OCI-LY1 (cell line): ENCODE measurements around the gene ZNF485.

Experiments
- H2AFZ ChIP-seq: fragments of 200-600 bp; sonication (generic), shearing (Covaris generic); 2 replicates; pipeline ENCODE4 v1.6.0; 2014; ENCODE audit warnings: antibody characterized with exemption, mild to moderate bottlenecking, low read length
- H3F3A ChIP-seq: fragments of 200-600 bp; sonication (generic), shearing (Covaris generic); 2 replicates; pipeline ENCODE4 v1.6.0; 2014; ENCODE audit warnings: mild to moderate bottlenecking, antibody characterized with exemption, low read length, moderate library complexity; ENCODE audit not compliant: insufficient read depth
- H3K27ac ChIP-seq: fragments of 200-600 bp; sonication (generic); 2 replicates; pipeline ENCODE4 v1.5.1; 2014; ENCODE audit warnings: low read length, mixed run types, mild to moderate bottlenecking, low read depth; ENCODE audit not compliant: poor library complexity, severe bottlenecking
- H3K27me3 ChIP-seq: fragments of 200-600 bp; sonication (generic); 2 replicates; pipeline ENCODE4 v1.6.0; 2014; ENCODE audit warnings: antibody characterized with exemption, mild to moderate bottlenecking, low read length, moderate library complexity; ENCODE audit not compliant: insufficient read depth
- H3K36me3 ChIP-seq: fragments of 200-600 bp; sonication (generic); 2 replicates; pipeline ENCODE4 v1.6.1; 2014; ENCODE audit warnings: mild to moderate bottlenecking, antibody characterized with exemption, low read length, moderate library complexity, mixed read lengths; ENCODE audit not compliant: insufficient read depth
- H3K4me1 ChIP-seq: fragments of 200-600 bp; sonication (generic); 2 replicates; pipeline ENCODE4 v1.5.1; 2014; ENCODE audit warnings: mild to moderate bottlenecking, low read length, moderate library complexity; ENCODE audit not compliant: insufficient read depth, severe bottlenecking
- H3K4me2 ChIP-seq: fragments of 200-600 bp; sonication (generic), shearing (Covaris generic); 2 replicates; pipeline ENCODE4 v1.6.1; 2014; ENCODE audit warnings: low read length
- H3K4me3 ChIP-seq: fragments of 200-600 bp; sonication (generic); 2 replicates; pipeline ENCODE4 v1.5.1; 2014; ENCODE audit warnings: low read length, low read depth, mild to moderate bottlenecking, mixed read lengths; ENCODE audit not compliant: poor library complexity, severe bottlenecking
- H3K79me2 ChIP-seq: fragments of 200-600 bp; shearing (Covaris generic); 2 replicates; pipeline ENCODE4 v1.6.1; 2016; ENCODE audit warnings: mixed run types, low read length, mixed read lengths; ENCODE audit not compliant: insufficient read depth
- H3K9ac ChIP-seq: fragments of 200-600 bp; sonication (generic), shearing (Covaris generic); 2 replicates; pipeline ENCODE4 v1.6.1; 2014; ENCODE audit warnings: mild to moderate bottlenecking, low read length, mixed read lengths
- H3K9me2 ChIP-seq: fragments of 200-600 bp; sonication (generic), shearing (Covaris generic); 2 replicates; pipeline ENCODE4 v1.6.1; 2014; ENCODE audit warnings: low read depth, mild to moderate bottlenecking, low read length, mixed read lengths
- H3K9me3 ChIP-seq: fragments of 200-600 bp; shearing (Covaris generic); 2 replicates; pipeline ENCODE4 v1.6.1; 2014; ENCODE audit warnings: low read length, mixed read lengths
- H4K20me1 ChIP-seq: fragments of 200-600 bp; sonication (generic), shearing (Covaris generic); 2 replicates; pipeline ENCODE4 v1.6.0; 2016; ENCODE audit warnings: mild to moderate bottlenecking, low read length; ENCODE audit not compliant: insufficient read depth
- EZH2 ChIP-seq: fragments of 200-600 bp; sonication (generic), shearing (Covaris generic); IDR thresholded peaks from 2 replicates; pipeline ENCODE4 v1.8.0; 2017; ENCODE audit warnings: borderline replicate concordance, mixed run types, mild to moderate bottlenecking, antibody characterized with exemption, low read length, moderate library complexity, mixed read lengths
- TF ChIP-seq, protein P1 (sequence below): fragments of 200-600 bp; sonication (generic), shearing (Covaris generic); IDR thresholded peaks from 2 replicates; pipeline ENCODE4 v1.5.1; 2017; ENCODE audit warnings: mild to moderate bottlenecking, antibody characterized with exemption, low read length, moderate library complexity, mixed read lengths

ZNF485 gene

GRCh38 chr10:43658227-43658626, 52.0 kb downstream of the ZNF485 start:
- no peak overlapping the region for H3K9ac ChIP-seq
- no peak overlapping the region for H2AFZ ChIP-seq
- no peaks in the 10 kb centered on the region for H4K20me1 ChIP-seq
- H3K79me2 ChIP-seq, result no peaks in the 10 kb centered on the region
- H3K4me3 ChIP-seq, result no peak overlapping the region
- no peaks in the 10 kb centered on the region for H3K27me3 ChIP-seq
- H3K27ac ChIP-seq, result no peak overlapping the region
- no peaks in the 10 kb centered on the region for H3K36me3 ChIP-seq
- no peaks in the 10 kb centered on the region for H3F3A ChIP-seq
- no peaks in the 10 kb centered on the region for H3K9me3 ChIP-seq
- no peak overlapping the region for H3K4me2 ChIP-seq
- H3K4me1 ChIP-seq, result no peaks in the 10 kb centered on the region
- H3K9me2 ChIP-seq, result no peaks in the 10 kb centered on the region
- no peak for TF ChIP-seq EZH2
- TF ChIP-seq, protein P1, sequence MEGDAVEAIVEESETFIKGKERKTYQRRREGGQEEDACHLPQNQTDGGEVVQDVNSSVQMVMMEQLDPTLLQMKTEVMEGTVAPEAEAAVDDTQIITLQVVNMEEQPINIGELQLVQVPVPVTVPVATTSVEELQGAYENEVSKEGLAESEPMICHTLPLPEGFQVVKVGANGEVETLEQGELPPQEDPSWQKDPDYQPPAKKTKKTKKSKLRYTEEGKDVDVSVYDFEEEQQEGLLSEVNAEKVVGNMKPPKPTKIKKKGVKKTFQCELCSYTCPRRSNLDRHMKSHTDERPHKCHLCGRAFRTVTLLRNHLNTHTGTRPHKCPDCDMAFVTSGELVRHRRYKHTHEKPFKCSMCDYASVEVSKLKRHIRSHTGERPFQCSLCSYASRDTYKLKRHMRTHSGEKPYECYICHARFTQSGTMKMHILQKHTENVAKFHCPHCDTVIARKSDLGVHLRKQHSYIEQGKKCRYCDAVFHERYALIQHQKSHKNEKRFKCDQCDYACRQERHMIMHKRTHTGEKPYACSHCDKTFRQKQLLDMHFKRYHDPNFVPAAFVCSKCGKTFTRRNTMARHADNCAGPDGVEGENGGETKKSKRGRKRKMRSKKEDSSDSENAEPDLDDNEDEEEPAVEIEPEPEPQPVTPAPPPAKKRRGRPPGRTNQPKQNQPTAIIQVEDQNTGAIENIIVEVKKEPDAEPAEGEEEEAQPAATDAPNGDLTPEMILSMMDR, result no peak

- H3F3A ChIP-seq, result no peaks in the 10 kb centered on the region
- H3K4me2 ChIP-seq, result no peak overlapping the region
- H3K36me3 ChIP-seq, result no peaks in the 10 kb centered on the region
- H3K9me3 ChIP-seq, result no peaks in the 10 kb centered on the region
- H3K9ac ChIP-seq, result no peak overlapping the region
- no peak overlapping the region for H3K27ac ChIP-seq
- H3K79me2 ChIP-seq, result no peaks in the 10 kb centered on the region
- no peaks in the 10 kb centered on the region for H3K9me2 ChIP-seq
- TF ChIP-seq EZH2, result no peak
- TF ChIP-seq, protein P1, result no peak
- 0 out of 2 replicates have a peak, but pooled peaks cover 4% of the 10 kb centered on the region for H3K27me3 ChIP-seq
- no peak overlapping the region for H3K4me3 ChIP-seq
- H3K4me1 ChIP-seq, result no peaks in the 10 kb centered on the region
- H4K20me1 ChIP-seq, result no peaks in the 10 kb centered on the region
- H2AFZ ChIP-seq, result no peak overlapping the region
Measured at GRCh38 chr10:43665054-43665453, 58.8 kb downstream of the ZNF485 start.

- H3K36me3 ChIP-seq, result no peaks in the 10 kb centered on the region
- H3K4me3 ChIP-seq, result no peak overlapping the region
- no peaks in the 10 kb centered on the region for H3K4me1 ChIP-seq
- H3K9ac ChIP-seq, result no peak overlapping the region
- no peaks in the 10 kb centered on the region for H3K79me2 ChIP-seq
- H3K9me2 ChIP-seq, result no peaks in the 10 kb centered on the region
- H3K4me2 ChIP-seq, result no peak overlapping the region
- no peaks in the 10 kb centered on the region for H3K9me3 ChIP-seq
- H3F3A ChIP-seq, result no peaks in the 10 kb centered on the region
- H3K27me3 ChIP-seq, result 0 out of 2 replicates have a peak, but pooled peaks cover 4% of the 10 kb centered on the region
- H3K27ac ChIP-seq, result no peak overlapping the region
- no peaks in the 10 kb centered on the region for H4K20me1 ChIP-seq
- TF ChIP-seq, protein P1, result no peak
- TF ChIP-seq EZH2, result no peak
- no peak overlapping the region for H2AFZ ChIP-seq
Measured at GRCh38 chr10:43666552-43666951, 60.3 kb downstream of the ZNF485 start.
